NK-92 (cell line): ENCODE data around the gene TMEM119.
"Not testable (repeated sequence)": the region's sequence is repeated elsewhere in the genome, so short reads cannot be mapped to it uniquely, and the experiment has no call there.

ENCODE experiments used
- DNase-seq: peaks from one replicate; lab custom pipeline; 2025; ENCODE audit not compliant: unreplicated experiment; lab: John Stamatoyannopoulos, UW

The TMEM119 gene

GRCh38 chr12:108567406-108568337 is 30.2 kb downstream of the TMEM119 start:
- DNase-seq, result no peak

GRCh38 chr12:108566452-108566851 is 31.4 kb downstream of the TMEM119 start:
- DNase-seq, result no peak

GRCh38 chr12:108565976-108566375 is 31.9 kb downstream of the TMEM119 start:
- DNase-seq, result no peak

GRCh38 chr12:108565146-108565545 is 32.7 kb downstream of the TMEM119 start:
- no peak for DNase-seq

GRCh38 chr12:108564724-108565123 is 33.2 kb downstream of the TMEM119 start:
- DNase-seq, result no peak

GRCh38 chr12:108563804-108564151 is 34.1 kb downstream of the TMEM119 start:
- DNase-seq, result no peak

- DNase-seq, result peak; percentile 26
Measured at GRCh38 chr12:108563136-108563803, 34.6 kb downstream of the TMEM119 start.

GRCh38 chr12:108562348-108563135 is 35.3 kb downstream of the TMEM119 start, which contains the start of gene ISCU:
Gene ISCU (plus strand): TSS chr12:108562596. CDS start chr12:108562623, 27 bp downstream.
- peak; percentile 80 for DNase-seq

GRCh38 chr12:108561852-108562347 is 36.0 kb downstream of the TMEM119 start:
- DNase-seq, result no peak

- DNase-seq, result no peak
Measured at GRCh38 chr12:108560752-108561719, 36.8 kb downstream of the TMEM119 start, which contains the start of gene SART3. Gene SART3 (minus strand): TSS chr12:108561173. CDS start chr12:108561154, 19 bp downstream.

- DNase-seq, result no peak
Measured at GRCh38 chr12:108560321-108560721, 37.6 kb downstream of the TMEM119 start.

GRCh38 chr12:108559748-108560147 is 38.1 kb downstream of the TMEM119 start:
- DNase-seq, result no peak

GRCh38 chr12:108559007-108559655 is 38.8 kb downstream of the TMEM119 start:
- no peak for DNase-seq

GRCh38 chr12:108555383-108555782 is 42.5 kb downstream of the TMEM119 start:
- DNase-seq, result not testable (repeated sequence)

GRCh38 chr12:108553799-108554198 is 44.1 kb downstream of the TMEM119 start:
- DNase-seq, result no peak

- no peak for DNase-seq
Measured at GRCh38 chr12:108551535-108551934, 46.3 kb downstream of the TMEM119 start.

GRCh38 chr12:108548954-108549521 is 48.8 kb downstream of the TMEM119 start:
- DNase-seq, result no peak

- no peak for DNase-seq
Measured at GRCh38 chr12:108547686-108548085, 50.2 kb downstream of the TMEM119 start.

- DNase-seq, result no peak
Measured at GRCh38 chr12:108543652-108544051, 54.2 kb downstream of the TMEM119 start.
